Astrocyte of the spinal cord (primary cell): ENCODE results near the gene CNBP.
"Not testable (repeated sequence)": the region's sequence is repeated elsewhere in the genome, so short reads cannot be mapped to it uniquely, and the experiment has no call there.

Experiments used
- DNase-seq: peaks from one replicate; pipeline ENCODE4 v3.0.0; 2011; ENCODE audit warnings: low read depth, low spot score
- H3K4me3 ChIP-seq: 2 replicates; pipeline ENCODE4 v1.5.1; 2011; ENCODE audit warnings: low read depth, mild to moderate bottlenecking, low read length, moderate library complexity
- in situ Hi-C: cut with HindIII; loops from 2 replicates; pipeline ENCODE4 v1.10.0; 2017; ENCODE audit warnings: low sequenced_read_pairs
- TF ChIP-seq, protein P1 (sequence below): IDR thresholded peaks from 2 replicates; pipeline ENCODE4 v1.5.1; 2012; ENCODE audit warnings: low read depth, mild to moderate bottlenecking, low read length, inconsistent platforms

The CNBP gene

DNA sequence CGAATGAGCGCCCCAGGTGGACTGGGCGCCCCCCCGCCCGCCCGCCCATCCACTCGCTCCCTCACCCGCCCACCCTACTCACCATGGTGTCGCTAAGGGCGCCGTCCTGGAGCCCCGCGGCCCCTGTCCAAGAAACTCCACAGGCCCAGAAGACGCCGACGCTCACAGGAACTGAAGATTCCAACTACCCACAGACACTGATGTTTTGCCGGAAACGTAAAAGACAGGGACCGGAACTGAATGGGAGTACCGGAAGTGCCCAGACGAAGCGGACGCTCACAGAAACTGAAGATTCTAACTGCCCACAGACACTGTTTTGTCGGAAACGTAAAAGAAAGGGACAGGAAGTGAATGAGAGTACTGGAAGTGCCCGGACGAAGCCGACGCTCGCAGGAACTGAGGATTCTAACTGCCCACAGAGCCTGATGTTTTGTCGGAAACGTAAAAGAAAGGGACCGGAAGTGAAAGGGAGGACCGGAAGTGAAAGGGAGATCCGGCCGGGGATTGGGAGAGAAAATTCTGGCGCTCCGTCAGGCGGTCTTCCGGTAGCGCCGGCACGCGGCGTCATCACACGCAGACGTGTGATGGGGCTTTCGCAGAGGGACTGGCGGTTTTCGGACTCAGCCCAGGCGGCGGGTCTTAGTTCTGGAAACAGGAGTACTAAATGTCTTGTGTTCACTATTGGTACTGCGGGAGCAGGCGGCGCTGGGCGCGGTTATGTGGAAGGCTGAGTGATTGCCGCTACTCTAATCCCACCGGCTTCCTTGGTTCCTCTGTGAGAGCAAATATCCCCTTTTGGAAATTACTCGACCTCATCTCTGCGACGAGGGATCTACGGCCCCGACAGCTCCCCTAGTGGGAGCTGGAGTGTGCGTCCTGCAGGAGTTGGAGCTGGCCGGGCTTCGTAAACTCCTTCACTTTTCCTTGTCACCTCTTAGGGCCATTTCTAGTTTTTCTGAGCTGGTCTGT lies 22.5 kb downstream of the CNBP start, which contains the start of gene ISY1:
ISY1 (minus strand) TSS at position 173 of the 969 bp plus-strand sequence; CDS start at position 85, 88 bp downstream.
- in situ Hi-C loops = no loop called here
- DNase-seq = peak; percentile 98
- TF ChIP-seq, protein P1, sequence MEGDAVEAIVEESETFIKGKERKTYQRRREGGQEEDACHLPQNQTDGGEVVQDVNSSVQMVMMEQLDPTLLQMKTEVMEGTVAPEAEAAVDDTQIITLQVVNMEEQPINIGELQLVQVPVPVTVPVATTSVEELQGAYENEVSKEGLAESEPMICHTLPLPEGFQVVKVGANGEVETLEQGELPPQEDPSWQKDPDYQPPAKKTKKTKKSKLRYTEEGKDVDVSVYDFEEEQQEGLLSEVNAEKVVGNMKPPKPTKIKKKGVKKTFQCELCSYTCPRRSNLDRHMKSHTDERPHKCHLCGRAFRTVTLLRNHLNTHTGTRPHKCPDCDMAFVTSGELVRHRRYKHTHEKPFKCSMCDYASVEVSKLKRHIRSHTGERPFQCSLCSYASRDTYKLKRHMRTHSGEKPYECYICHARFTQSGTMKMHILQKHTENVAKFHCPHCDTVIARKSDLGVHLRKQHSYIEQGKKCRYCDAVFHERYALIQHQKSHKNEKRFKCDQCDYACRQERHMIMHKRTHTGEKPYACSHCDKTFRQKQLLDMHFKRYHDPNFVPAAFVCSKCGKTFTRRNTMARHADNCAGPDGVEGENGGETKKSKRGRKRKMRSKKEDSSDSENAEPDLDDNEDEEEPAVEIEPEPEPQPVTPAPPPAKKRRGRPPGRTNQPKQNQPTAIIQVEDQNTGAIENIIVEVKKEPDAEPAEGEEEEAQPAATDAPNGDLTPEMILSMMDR = peak; percentile 90
- H3K4me3 ChIP-seq = peak within 1 kb of the TSS; percentile 76

DNA sequence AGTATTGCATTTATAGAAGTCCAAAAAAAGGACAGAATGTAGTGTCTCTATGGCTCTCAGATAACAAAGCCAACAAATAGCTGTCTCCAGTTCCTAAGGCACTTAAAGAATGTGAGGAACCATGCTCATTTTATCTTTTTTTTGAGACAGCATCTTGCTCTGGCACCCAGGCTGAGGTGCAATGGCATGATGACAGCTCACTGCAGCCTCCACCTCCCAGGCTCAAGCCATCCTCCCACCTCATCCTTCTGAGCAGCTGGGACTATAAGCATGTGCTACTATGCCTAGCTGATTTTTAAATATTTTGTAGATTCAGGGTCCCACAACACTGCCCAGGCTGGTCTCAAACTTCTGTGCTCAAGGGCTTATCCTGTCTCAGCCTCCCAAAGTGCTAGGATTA lies 38.9 kb downstream of the CNBP start:
- DNase-seq = no peak
- TF ChIP-seq, protein P1 = no peak
- in situ Hi-C loops = no loop called here
- H3K4me3 ChIP-seq = no peak overlapping the region

DNA sequence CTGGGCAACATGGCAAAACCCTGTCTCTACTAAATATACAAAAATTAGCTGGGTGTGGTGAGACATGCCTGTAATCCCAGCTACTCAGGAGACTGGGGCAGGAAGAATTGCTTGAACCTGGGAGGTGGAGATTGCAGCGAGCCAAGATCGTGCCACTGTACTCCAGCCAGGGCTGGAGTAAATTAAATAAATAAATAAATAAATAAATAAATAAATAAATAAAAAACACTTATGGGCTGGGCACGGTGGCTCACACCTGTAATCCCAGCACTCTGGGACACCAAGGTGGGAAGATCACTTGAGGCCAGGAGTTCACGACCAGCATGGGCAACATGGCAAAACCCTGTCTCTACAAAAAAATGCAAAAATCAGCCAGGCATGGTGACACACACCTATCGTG lies 42.7 kb downstream of the CNBP start:
- H3K4me3 ChIP-seq, in situ Hi-C loops, DNase-seq: not testable (repeated sequence)

DNA sequence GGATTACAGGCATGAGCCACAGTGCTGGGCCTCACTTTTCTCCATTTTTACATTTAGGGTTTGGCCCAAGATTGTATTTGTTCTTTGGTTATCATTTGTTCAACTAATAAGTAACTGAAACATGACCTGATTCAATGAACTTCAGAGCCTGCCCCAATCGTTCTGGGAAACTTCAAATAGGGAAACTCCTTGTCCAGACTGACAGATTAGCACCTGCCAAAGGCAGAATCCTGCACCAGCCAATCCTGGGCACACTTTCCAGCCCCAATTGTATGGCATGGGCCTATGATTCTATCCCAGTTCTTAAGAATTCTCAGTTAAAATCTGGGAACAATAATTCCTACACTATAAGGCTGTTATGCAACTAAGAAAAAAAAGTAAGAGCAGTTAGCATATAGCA lies 43.8 kb downstream of the CNBP start:
- TF ChIP-seq, protein P1 = no peak
- no peak overlapping the region for H3K4me3 ChIP-seq
- DNase-seq = no peak
- in situ Hi-C loops = no loop called here

DNA sequence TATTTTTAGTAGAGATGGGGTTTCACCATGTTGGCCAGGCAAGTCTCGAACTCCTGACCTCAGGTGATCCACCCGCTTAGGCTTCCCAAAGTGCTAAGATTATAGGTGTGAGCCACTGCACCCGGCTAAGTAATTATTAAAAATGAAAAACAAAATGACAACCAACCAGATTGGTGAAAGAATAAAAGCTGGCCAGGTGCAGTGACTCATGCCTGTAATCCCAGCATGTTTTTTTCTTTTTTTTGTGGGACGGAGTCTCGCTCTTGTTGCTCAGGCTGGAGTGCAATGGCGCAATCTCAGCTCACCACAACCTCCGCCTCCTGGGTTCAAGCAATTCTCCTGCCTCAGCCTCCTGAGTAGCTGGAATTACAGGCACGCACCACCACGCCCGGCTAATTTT lies 47.4 kb downstream of the CNBP start:
- H3K4me3 ChIP-seq, in situ Hi-C loops, DNase-seq: not testable (repeated sequence)

DNA sequence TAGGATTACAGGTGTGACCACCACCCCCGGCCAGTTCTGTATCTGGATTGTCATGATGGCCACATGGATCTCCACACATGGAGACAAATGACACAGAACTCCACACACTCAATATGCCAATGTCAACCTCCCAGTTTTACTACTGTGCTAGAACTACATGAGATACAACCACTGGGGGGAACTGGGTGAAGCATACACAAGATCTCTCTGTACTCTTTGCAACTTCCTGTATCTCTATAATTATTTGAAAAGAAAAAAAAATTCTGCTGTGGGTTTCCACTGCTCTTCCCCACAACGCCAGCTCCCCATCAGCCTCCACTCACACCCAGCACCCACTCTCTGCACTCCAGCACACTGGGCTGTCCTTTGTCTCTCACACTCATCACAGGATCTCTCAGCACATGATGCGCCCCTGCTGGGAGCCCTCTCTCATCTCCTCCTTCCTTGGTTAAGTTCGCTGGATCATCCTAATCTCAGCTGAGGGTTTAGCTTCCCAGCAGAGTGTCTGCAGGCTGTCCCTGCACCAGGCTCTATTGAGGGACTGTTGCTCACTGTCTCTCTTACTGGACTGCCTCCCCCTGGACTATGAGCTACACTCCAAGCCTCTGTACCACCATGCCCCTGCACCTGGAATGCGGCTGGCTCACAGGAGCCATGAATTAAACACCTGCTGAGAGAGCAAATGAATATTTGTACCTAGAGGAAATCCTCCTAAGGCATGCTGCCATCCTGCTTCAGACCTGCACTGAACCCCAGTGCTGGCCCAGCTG lies 51.4 kb downstream of the CNBP start:
- no peak overlapping the region for H3K4me3 ChIP-seq
- in situ Hi-C loops = no loop called here
- no peak for DNase-seq
- TF ChIP-seq, protein P1 = no peak

DNA sequence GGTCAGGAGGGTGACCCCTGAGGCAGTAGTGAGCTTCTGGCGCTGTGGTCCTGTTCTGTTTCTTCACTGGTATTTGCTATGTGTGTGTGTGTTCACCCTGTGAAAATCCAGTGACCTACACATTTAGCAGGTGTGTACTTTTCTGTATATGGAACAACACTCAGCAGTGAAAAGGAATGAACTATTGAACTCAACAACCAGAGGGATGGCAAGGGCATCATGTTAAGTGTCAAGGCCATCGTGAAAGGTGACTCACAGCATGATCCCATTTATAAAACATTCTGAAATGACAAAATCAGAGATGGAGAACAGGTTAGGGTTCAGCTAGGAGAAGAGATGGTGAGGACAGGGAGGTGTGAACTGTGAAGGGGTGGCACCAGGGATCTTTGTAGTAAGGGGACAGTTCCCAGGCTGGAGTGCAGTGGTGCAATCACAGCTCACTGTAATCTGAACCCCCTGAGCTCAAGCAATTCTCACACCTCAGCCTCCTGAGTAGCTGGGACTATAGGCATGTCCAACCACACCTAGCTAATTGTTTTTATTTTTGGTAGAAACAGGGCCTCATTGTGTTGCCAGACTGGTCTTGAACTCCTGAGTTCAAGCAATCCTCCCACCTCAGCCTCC lies 52.1 kb downstream of the CNBP start:
- H3K4me3 ChIP-seq = no peak overlapping the region
- in situ Hi-C loops = no loop called here
- no peak for DNase-seq
- TF ChIP-seq, protein P1 = no peak
